ENCODE data around the gene LAMA2. TPM values are rescaled to one million over a fixed set of nuclear protein-coding genes. Genes with fewer than 3 reads are reported as not detected.

The LAMA2 gene
- total RNA-seq, 1 experiment from 2014 or later: 8.2 TPM

- Histone ChIP-seq H2AFZ (ENCODE audit: low read depth, low read length, poor library complexity, severe bottlenecking) (no peak overlapping the region), H3K4me1 (ENCODE audit: control insufficient read depth in 1 of 2, insufficient read depth in 2 of 2, low read length in 2 of 2) (peaks cover under 1 to 3% of the 10 kb centered on the region in 2 experiments; a peak in 2 of 4 replicates), H3K27ac (ENCODE audit: low read depth, low read length) (no peak overlapping the region), H4K20me1 (ENCODE audit: insufficient read depth) (no peaks in the 10 kb centered on the region), H3K79me2 (ENCODE audit: insufficient read depth, low read length) (no peaks in the 10 kb centered on the region), H3K9me3 (ENCODE audit: control insufficient read depth in 1 of 2, insufficient read depth in 1 of 2, low read depth in 1 of 2, low read length in 2 of 2) (no peaks in the 10 kb centered on the region), H3K9me2 (ENCODE audit: insufficient read depth) (no peaks in the 10 kb centered on the region), H3K9ac (ENCODE audit: low read length) (no peak overlapping the region), H3K27me3 (ENCODE audit: insufficient read depth, low read length) (no peaks in the 10 kb centered on the region), H3K4me3 (replicated peaks in 1 of 2; ENCODE audit: low read depth in 1 of 2, low read length in 2 of 2) (no peak overlapping the region), H3K36me3 (ENCODE audit: control insufficient read depth in 1 of 2, insufficient read depth in 2 of 2, low read length in 2 of 2) (no peaks in the 10 kb centered on the region), H3K4me2 (ENCODE audit: low read length) (no peak overlapping the region)
- BruUV-seq (replicated peaks): no TSS peak
- ChIA-PET POLR2A (no interaction called here), CTCF (no interaction called here), RAD21 (ENCODE audit: low non-redundant PET in 1 of 2, low total read pairs in 2 of 2, uncharacterized antibody in 2 of 2, unreplicated experiment in 2 of 2) (no interaction called here)
- TF ChIP-seq FOSL1 (IDR thresholded peaks at IDR 0.05; ENCODE audit: low read depth) (no peak), MAX (IDR thresholded peaks at IDR 0.05) (no peak), ZFX (IDR thresholded peaks at IDR 0.05) (no peak)
- ATAC-seq (no peak), DNase-seq (ENCODE audit: low read depth, low spot score) (no peak)
- intact Hi-C loops (cut with micrococcal nuclease): no loop called here
These were observed 481.8 kb downstream of the LAMA2 start for GRCh38 chr6:129364767-129365166.

- ATAC-seq: no peak
- H3K27ac ChIP-seq (ENCODE audit: low read depth, low read length): no peak overlapping the region
- TF ChIP-seq ATF3 (IDR thresholded peaks at IDR 0.05): no peak
- TF ChIP-seq RAD21 (IDR thresholded peaks at IDR 0.05; ENCODE audit: low read depth): no peak
- TF ChIP-seq ZBTB33 (IDR thresholded peaks at IDR 0.05; ENCODE audit: extremely low read depth, insufficient replicate concordance, low read length): no peak
- TF ChIP-seq EZH2phosphoT487 (IDR thresholded peaks at IDR 0.05; ENCODE audit: borderline replicate concordance): no peak
- TF ChIP-seq ZFX (IDR thresholded peaks at IDR 0.05): no peak
- TF ChIP-seq TCF7L2 (IDR thresholded peaks at IDR 0.05; ENCODE audit: borderline replicate concordance, extremely low read depth, insufficient read depth, insufficient read length): no peak
- TF ChIP-seq REST (IDR thresholded peaks at IDR 0.05; ENCODE audit: low read depth): no peak
- TF ChIP-seq SIN3A (IDR thresholded peaks at IDR 0.05; ENCODE audit: low read depth): no peak
- TF ChIP-seq YY1 (IDR thresholded peaks at IDR 0.05; ENCODE audit: extremely low read depth, insufficient replicate concordance, low read depth, low read length): no peak
- TF ChIP-seq ZNF274 (IDR thresholded peaks at IDR 0.05; ENCODE audit: low read depth, low read length): no peak
- no peak for TF ChIP-seq CBX3 (IDR thresholded peaks at IDR 0.05; ENCODE audit: low read depth)
- TF ChIP-seq SP1 (IDR thresholded peaks at IDR 0.05; ENCODE audit: low read depth): no peak
- TF ChIP-seq FOSL1 (IDR thresholded peaks at IDR 0.05; ENCODE audit: low read depth): no peak
- no peak for TF ChIP-seq POLR2A (IDR thresholded peaks at IDR 0.05; ENCODE audit: borderline replicate concordance, extremely low read depth, insufficient read depth, insufficient read length)
- TF ChIP-seq POLR2AphosphoS5 (IDR thresholded peaks at IDR 0.05; ENCODE audit: low read depth, low read length): no peak
- no peak for TF ChIP-seq SRF (IDR thresholded peaks at IDR 0.05; ENCODE audit: low read depth)
These were observed 485.1 kb downstream of the LAMA2 start for GRCh38 chr6:129368076-129368475.

More at GRCh38 chr6:129368076-129368475, 485.1 kb downstream of the LAMA2 start:
- Histone ChIP-seq H3K9ac (ENCODE audit: low read length) (no peak overlapping the region), H3K4me2 (ENCODE audit: low read length) (no peak overlapping the region), H4K20me1 (ENCODE audit: insufficient read depth) (no peaks in the 10 kb centered on the region), H2AFZ (ENCODE audit: low read depth, low read length, poor library complexity, severe bottlenecking) (no peak overlapping the region), H3K79me2 (ENCODE audit: insufficient read depth, low read length) (no peaks in the 10 kb centered on the region), H3K4me3 (replicated peaks in 1 of 2; ENCODE audit: low read depth in 1 of 2, low read length in 2 of 2) (no peak overlapping the region), H3K9me3 (ENCODE audit: control insufficient read depth in 1 of 2, insufficient read depth in 1 of 2, low read depth in 1 of 2, low read length in 2 of 2) (no peaks in the 10 kb centered on the region), H3K27me3 (ENCODE audit: insufficient read depth, low read length) (no peaks in the 10 kb centered on the region), H3K4me1 (ENCODE audit: control insufficient read depth in 1 of 2, insufficient read depth in 2 of 2, low read length in 2 of 2) (peaks cover 6 to 10% of the 10 kb centered on the region in 2 experiments; a peak in 2 of 4 replicates), H3K36me3 (ENCODE audit: control insufficient read depth in 1 of 2, insufficient read depth in 2 of 2, low read length in 2 of 2) (no peaks in the 10 kb centered on the region), H3K9me2 (ENCODE audit: insufficient read depth) (no peaks in the 10 kb centered on the region)
- POLR2A ChIA-PET: no interaction called here
- intact Hi-C loops (cut with micrococcal nuclease): no loop called here
- RAD21 ChIA-PET (ENCODE audit: low non-redundant PET in 1 of 2, low total read pairs in 2 of 2, uncharacterized antibody in 2 of 2, unreplicated experiment in 2 of 2): no interaction called here
- BruUV-seq (replicated peaks): no TSS peak
- CTCF ChIA-PET: no interaction called here
- no peak for DNase-seq (ENCODE audit: low read depth, low spot score)
